ENCODE measurements around the gene REEP1.

The REEP1 gene, protein sequence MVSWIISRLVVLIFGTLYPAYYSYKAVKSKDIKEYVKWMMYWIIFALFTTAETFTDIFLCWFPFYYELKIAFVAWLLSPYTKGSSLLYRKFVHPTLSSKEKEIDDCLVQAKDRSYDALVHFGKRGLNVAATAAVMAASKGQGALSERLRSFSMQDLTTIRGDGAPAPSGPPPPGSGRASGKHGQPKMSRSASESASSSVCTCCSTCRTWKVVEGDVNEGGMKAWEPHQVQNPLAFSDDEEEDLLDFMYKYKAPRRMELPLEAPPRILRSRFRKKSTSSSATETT

DNA sequence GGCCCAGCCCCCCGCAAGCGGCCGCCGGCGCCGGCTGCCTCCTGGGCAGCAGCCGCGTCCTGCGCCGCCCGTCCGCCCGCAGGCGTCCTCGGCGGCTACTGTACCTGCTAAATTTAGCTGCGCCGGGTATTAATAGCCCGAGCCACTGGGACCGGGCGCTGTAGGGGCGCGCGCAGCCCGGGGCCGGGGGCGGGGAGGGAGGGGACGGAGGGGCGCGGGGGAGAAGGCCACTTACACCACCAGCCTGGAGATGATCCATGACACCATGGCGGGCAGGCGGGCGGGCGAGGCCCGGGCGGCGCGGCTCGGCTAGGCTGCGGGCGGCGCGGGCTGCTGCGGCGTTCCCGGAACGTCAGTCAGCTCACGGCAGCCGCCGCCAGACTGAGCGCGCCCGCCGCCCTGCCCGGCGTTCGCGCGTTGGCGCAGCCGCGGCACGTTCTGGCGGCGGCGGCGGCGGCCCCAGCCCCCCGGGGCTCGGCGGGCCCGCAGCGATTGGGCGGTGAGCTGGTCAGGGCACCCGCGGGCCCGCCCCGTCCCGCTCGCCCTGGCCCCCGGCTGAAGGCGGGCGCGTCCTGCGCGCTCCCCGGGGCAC is at the start of gene REEP1:
Gene REEP1 (minus strand): TSS at position 383 of the 592 bp plus-strand sequence. CDS start 116 bp downstream, at position 267.
- Histone ChIP-seq H3K4me1 (ENCODE audit: control insufficient read depth, insufficient read depth, low read length) (peaks cover 7% of the 10 kb centered on the region; the same call in 1 of the 2 replicates), H3K9ac (ENCODE audit: low read depth, low read length) (no peak within 1 kb of the TSS), H3K27ac (ENCODE audit: low read depth, low read length) (no peak within 1 kb of the TSS), H3K36me3 (ENCODE audit: control insufficient read depth, insufficient read depth, low read length) (no peaks in the 10 kb centered on the region), H3K4me3 (ENCODE audit: low read depth, low read length) (peak within 1 kb of the TSS; percentile 64), H3K27me3 (ENCODE audit: control insufficient read depth, insufficient read depth, low read length) (peaks cover 73% of the 10 kb centered on the region), H3K9me3 (ENCODE audit: control insufficient read depth, insufficient read depth, low read length) (no peaks in the 10 kb centered on the region)

DNA sequence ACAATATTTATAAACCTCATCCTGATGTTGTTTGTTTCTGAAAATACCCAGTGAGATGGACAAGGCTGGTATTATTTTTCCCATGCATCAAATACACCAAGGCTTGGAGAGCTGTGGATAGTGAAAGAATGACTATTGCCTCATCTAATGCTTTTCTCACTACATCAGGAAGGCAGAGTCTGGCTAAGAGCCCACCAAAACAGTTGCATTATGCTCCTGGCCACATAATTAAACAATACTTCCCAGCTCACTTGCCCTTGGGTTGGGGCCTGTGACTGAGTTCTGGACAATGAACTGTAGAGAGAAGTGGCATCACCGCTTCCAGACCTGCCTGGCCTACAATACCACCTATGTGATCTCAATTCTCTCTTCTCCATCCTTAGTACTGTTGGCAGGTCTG is 46.4 kb upstream of the REEP1 start:
- no peaks in the 10 kb centered on the region for H3K27me3 ChIP-seq (ENCODE audit: control insufficient read depth, insufficient read depth, low read length)
- H3K36me3 ChIP-seq (ENCODE audit: control insufficient read depth, insufficient read depth, low read length), result no peaks in the 10 kb centered on the region
- H3K9me3 ChIP-seq (ENCODE audit: control insufficient read depth, insufficient read depth, low read length), result no peaks in the 10 kb centered on the region
- H3K9ac ChIP-seq (ENCODE audit: low read depth, low read length), result no peak overlapping the region
- H3K4me1 ChIP-seq (ENCODE audit: control insufficient read depth, insufficient read depth, low read length), result no peaks in the 10 kb centered on the region
- H3K27ac ChIP-seq (ENCODE audit: low read depth, low read length), result no peak overlapping the region
- no peak overlapping the region for H3K4me3 ChIP-seq (ENCODE audit: low read depth, low read length)

DNA sequence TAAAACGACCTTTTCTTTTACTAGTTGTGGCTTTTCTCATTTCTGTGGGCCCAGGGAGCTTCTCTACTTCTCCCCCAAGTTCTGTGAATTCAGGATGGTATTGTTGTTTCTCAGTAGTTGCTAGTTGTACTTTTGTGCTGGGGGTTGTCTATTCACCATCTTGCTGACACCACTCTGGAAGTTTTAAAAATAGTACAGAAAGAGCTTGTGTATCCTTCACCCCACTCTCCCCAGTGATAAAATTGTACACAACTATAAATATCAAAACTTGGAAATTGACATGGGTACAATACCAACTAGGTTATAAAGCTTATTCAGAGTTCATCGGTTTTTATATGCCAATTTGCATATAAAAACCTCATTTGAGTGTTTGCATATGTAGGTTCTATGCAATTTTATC is 45.3 kb upstream of the REEP1 start:
- Histone ChIP-seq H3K4me3 (ENCODE audit: low read depth, low read length) (no peak overlapping the region), H3K9me3 (ENCODE audit: control insufficient read depth, insufficient read depth, low read length) (no peaks in the 10 kb centered on the region), H3K9ac (ENCODE audit: low read depth, low read length) (no peak overlapping the region), H3K27ac (ENCODE audit: low read depth, low read length) (no peak overlapping the region), H3K4me1 (ENCODE audit: control insufficient read depth, insufficient read depth, low read length) (no peaks in the 10 kb centered on the region), H3K27me3 (ENCODE audit: control insufficient read depth, insufficient read depth, low read length) (no peaks in the 10 kb centered on the region), H3K36me3 (ENCODE audit: control insufficient read depth, insufficient read depth, low read length) (no peaks in the 10 kb centered on the region)

DNA sequence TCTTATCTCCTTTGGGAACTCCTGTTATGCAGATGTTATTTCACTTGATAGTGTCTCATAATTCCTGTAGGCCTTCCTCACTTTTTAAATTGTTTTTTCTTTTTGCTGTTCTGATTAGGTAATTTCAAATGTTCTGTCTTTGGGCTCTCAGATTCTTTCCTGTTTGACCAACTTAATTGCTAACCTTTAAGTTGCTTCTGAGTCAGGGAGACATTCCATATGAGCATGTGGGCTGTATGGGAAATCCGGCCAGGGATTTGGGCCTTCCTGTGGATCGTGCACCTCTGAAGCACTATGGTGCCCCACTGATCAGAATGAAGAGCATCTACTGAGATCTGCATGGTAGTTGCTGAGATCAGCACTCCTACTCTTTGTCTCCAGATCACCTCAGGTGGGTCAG is 44.7 kb upstream of the REEP1 start:
- H3K27me3 ChIP-seq (ENCODE audit: control insufficient read depth, insufficient read depth, low read length), result no peaks in the 10 kb centered on the region
- no peak overlapping the region for H3K9ac ChIP-seq (ENCODE audit: low read depth, low read length)
- no peak overlapping the region for H3K4me3 ChIP-seq (ENCODE audit: low read depth, low read length)
- H3K4me1 ChIP-seq (ENCODE audit: control insufficient read depth, insufficient read depth, low read length), result no peaks in the 10 kb centered on the region
- no peaks in the 10 kb centered on the region for H3K36me3 ChIP-seq (ENCODE audit: control insufficient read depth, insufficient read depth, low read length)
- no peaks in the 10 kb centered on the region for H3K9me3 ChIP-seq (ENCODE audit: control insufficient read depth, insufficient read depth, low read length)
- no peak overlapping the region for H3K27ac ChIP-seq (ENCODE audit: low read depth, low read length)

DNA sequence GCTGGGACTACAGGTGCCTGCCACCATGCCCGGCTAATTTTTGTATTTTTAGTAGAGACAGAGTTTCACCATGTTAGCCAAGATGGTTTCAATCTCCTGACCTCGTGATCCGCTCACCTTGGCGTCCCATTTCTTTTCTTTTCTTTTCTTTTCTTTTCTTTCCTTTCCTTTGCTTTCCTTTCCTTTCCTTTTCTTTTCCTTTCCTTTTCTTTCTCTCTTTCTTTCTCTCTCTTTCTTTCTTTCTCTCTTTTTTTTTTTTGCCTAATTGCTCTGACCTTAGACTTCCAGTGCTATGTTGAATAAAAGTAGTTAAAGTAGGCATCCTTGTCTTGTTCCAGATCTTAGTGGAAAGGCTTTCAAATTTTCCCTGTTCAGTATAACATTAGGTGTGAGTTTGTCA is 41.0 kb upstream of the REEP1 start:
- Histone ChIP-seq H3K4me3 (ENCODE audit: low read depth, low read length) (no peak overlapping the region), H3K27me3 (ENCODE audit: control insufficient read depth, insufficient read depth, low read length) (no peaks in the 10 kb centered on the region), H3K36me3 (ENCODE audit: control insufficient read depth, insufficient read depth, low read length) (no peaks in the 10 kb centered on the region), H3K9ac (ENCODE audit: low read depth, low read length) (no peak overlapping the region), H3K4me1 (ENCODE audit: control insufficient read depth, insufficient read depth, low read length) (no peaks in the 10 kb centered on the region), H3K27ac (ENCODE audit: low read depth, low read length) (no peak overlapping the region), H3K9me3 (ENCODE audit: control insufficient read depth, insufficient read depth, low read length) (no peaks in the 10 kb centered on the region)

DNA sequence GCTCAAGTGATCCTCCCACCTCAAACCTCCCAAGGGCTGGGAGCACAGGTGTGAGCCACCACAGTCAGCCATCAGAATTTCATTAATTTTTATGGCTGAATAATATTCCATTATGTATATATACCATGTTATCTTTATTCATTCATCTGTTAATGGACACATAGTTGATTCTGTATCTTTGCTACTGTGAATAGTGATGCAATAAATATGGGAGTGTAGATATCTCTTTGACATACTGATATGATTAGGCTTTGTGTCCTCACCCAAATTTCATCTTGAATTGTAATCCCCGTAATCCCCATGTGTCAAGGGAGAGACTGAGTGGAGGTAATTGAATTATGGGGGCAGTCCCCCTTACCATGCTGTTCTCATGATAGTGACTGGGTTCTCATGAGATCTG is 38.2 kb upstream of the REEP1 start:
- Histone ChIP-seq H3K27ac (ENCODE audit: low read depth, low read length) (no peak overlapping the region), H3K4me1 (ENCODE audit: control insufficient read depth, insufficient read depth, low read length) (no peaks in the 10 kb centered on the region), H3K9me3 (ENCODE audit: control insufficient read depth, insufficient read depth, low read length) (no peaks in the 10 kb centered on the region), H3K36me3 (ENCODE audit: control insufficient read depth, insufficient read depth, low read length) (no peaks in the 10 kb centered on the region), H3K4me3 (ENCODE audit: low read depth, low read length) (no peak overlapping the region), H3K9ac (ENCODE audit: low read depth, low read length) (no peak overlapping the region), H3K27me3 (ENCODE audit: control insufficient read depth, insufficient read depth, low read length) (no peaks in the 10 kb centered on the region)

DNA sequence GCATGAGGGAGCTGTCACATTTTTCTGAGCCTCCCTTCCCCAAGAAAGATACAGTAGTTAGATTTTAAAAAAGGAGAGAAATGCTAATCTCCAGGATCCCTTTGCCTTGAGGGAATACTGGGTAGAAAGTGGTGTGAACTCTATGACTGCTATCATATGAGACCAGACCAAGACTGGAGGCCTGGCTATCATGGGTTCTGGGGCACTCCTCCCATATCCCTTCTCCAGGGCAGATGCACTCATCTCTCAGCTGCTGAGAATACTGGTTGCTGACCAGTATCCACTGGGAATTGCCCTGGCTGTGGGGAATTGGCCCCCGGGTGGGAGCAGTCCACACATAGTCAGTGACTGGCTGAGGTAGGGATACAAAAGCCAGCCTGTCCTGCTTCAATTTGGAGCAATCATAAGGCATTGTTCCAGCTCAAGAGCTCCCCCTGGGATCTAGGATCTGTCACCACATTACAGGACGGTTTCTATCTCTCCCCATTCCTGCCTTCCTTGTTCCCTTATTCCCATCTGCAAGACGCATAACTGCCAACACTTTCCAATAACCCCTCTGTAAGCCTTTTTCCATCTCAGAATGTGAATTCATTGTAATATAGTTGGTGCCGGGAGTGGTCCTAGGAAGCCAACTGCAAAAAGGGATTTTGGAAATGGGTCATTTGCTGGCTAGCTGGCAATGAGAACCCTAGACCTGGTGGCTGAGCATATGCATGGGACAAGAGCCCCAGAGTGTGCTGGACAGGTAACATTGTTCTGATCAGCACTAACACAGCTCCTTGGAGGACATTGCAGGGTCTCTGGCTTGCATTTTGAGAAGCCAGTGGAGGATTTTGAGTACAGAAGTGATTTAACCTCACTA is 35.4 kb upstream of the REEP1 start:
- H3K9me3 ChIP-seq (ENCODE audit: control insufficient read depth, insufficient read depth, low read length), result 0 out of 2 replicates have a peak, but pooled peaks cover 4% of the 10 kb centered on the region
- no peaks in the 10 kb centered on the region for H3K36me3 ChIP-seq (ENCODE audit: control insufficient read depth, insufficient read depth, low read length)
- no peak overlapping the region for H3K9ac ChIP-seq (ENCODE audit: low read depth, low read length)
- H3K27ac ChIP-seq (ENCODE audit: low read depth, low read length), result no peak overlapping the region
- H3K4me1 ChIP-seq (ENCODE audit: control insufficient read depth, insufficient read depth, low read length), result peaks cover 4% of the 10 kb centered on the region; the same call in 1 of the 2 replicates
- H3K27me3 ChIP-seq (ENCODE audit: control insufficient read depth, insufficient read depth, low read length), result no peaks in the 10 kb centered on the region
- no peak overlapping the region for H3K4me3 ChIP-seq (ENCODE audit: low read depth, low read length)

DNA sequence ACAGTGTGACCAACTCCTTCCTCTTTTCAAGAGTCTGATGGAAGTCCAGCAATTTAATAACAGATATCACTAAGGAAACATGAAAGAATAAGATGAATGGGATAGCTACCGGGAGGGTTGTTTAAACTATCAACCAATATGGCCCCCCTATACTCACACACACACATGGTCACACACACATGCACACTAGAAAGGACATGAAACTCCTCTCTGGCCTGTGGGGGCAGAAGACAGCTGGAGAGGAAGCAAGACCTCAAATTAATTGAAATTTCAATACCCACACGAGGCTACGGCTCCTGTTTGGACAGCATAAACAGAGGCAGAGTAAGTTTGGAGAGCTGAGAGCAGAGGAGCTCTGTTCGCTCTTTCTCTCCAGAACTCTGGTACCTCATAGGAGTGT is 34.7 kb upstream of the REEP1 start:
- Histone ChIP-seq H3K27me3 (ENCODE audit: control insufficient read depth, insufficient read depth, low read length) (no peaks in the 10 kb centered on the region), H3K4me3 (ENCODE audit: low read depth, low read length) (no peak overlapping the region), H3K36me3 (ENCODE audit: control insufficient read depth, insufficient read depth, low read length) (no peaks in the 10 kb centered on the region), H3K9ac (ENCODE audit: low read depth, low read length) (no peak overlapping the region), H3K4me1 (ENCODE audit: control insufficient read depth, insufficient read depth, low read length) (peaks cover 4% of the 10 kb centered on the region; the same call in 1 of the 2 replicates), H3K27ac (ENCODE audit: low read depth, low read length) (no peak overlapping the region), H3K9me3 (ENCODE audit: control insufficient read depth, insufficient read depth, low read length) (0 out of 2 replicates have a peak, but pooled peaks cover 4% of the 10 kb centered on the region)

DNA sequence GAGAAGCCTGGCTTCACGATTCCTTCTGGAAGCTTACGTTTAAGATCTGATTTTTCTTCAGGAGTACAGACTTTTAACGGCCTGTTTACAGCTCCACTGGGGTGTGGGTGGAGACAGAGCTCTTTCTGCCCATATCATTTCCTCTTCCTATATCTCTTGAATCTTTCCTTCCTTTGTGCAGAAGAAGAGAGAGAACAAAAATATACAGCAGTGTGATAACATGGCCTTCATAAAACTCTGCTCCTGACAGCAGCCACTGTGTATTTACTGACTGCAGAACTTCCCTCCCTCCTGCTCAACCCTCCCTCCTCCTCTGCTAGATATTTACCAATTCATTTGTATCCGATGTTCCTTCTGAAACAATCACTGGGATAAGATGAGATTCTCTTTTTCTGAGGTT is 34.1 kb upstream of the REEP1 start:
- H3K27ac ChIP-seq (ENCODE audit: low read depth, low read length), result no peak overlapping the region
- H3K36me3 ChIP-seq (ENCODE audit: control insufficient read depth, insufficient read depth, low read length), result no peaks in the 10 kb centered on the region
- H3K4me1 ChIP-seq (ENCODE audit: control insufficient read depth, insufficient read depth, low read length), result peaks cover 4% of the 10 kb centered on the region; the same call in 1 of the 2 replicates
- H3K4me3 ChIP-seq (ENCODE audit: low read depth, low read length), result no peak overlapping the region
- H3K9me3 ChIP-seq (ENCODE audit: control insufficient read depth, insufficient read depth, low read length), result 0 out of 2 replicates have a peak, but pooled peaks cover 4% of the 10 kb centered on the region
- H3K27me3 ChIP-seq (ENCODE audit: control insufficient read depth, insufficient read depth, low read length), result no peaks in the 10 kb centered on the region
- no peak overlapping the region for H3K9ac ChIP-seq (ENCODE audit: low read depth, low read length)

DNA sequence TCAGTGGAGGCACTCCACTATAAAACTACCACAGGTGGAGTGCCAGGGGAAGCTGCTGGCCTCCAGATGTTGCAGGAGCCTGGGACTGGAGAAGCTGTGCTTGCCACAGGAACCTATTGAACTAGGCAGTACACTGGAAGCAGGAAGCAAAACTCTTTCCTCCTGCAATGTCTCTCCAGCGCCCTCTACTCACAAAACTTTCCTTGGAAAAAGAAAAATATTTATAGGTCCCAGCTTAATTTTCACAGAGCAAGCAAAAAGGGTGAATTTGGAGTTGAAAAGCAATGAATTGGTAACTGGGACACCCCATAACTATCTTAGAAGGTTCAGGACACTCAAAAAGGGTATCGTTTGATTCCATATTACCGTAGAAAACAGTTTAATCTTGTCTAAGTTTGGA is 33.2 kb upstream of the REEP1 start:
- Histone ChIP-seq H3K27ac (ENCODE audit: low read depth, low read length) (no peak overlapping the region), H3K36me3 (ENCODE audit: control insufficient read depth, insufficient read depth, low read length) (no peaks in the 10 kb centered on the region), H3K4me1 (ENCODE audit: control insufficient read depth, insufficient read depth, low read length) (peaks cover 4% of the 10 kb centered on the region; the same call in 1 of the 2 replicates), H3K27me3 (ENCODE audit: control insufficient read depth, insufficient read depth, low read length) (no peaks in the 10 kb centered on the region), H3K4me3 (ENCODE audit: low read depth, low read length) (no peak overlapping the region), H3K9me3 (ENCODE audit: control insufficient read depth, insufficient read depth, low read length) (0 out of 2 replicates have a peak, but pooled peaks cover 4% of the 10 kb centered on the region), H3K9ac (ENCODE audit: low read depth, low read length) (no peak overlapping the region)

Data from HUES48 (cell line).